ENCODE measurements around the gene MCC. TPM values are rescaled to one million over a fixed set of nuclear protein-coding genes. Genes with fewer than 3 reads are reported as not detected.

MCC gene
- polyA plus RNA-seq, 2 of the 4 experiments (the other 2 are of a cell fraction): 0.09 to 0.10 TPM

GRCh38 chr5:113150821-113151220, 337.4 kb downstream of the MCC start:
- ATAC-seq (no peak), DNase-seq (ENCODE audit: low read depth in 1 of 2, low spot score in 1 of 2) (no peak), FAIRE-seq (no peak)
- no peak overlapping the region for H3K4me3 ChIP-seq
- H3K27ac ChIP-seq: no peak overlapping the region
- ChIA-PET CTCF (no interaction called here), POLR2A (no interaction called here)
- H3K4me2 ChIP-seq: no peak overlapping the region
- H3K4me1 ChIP-seq: no peaks in the 10 kb centered on the region
- 79% methylated on average over 7 of the region's 7 CpGs for WGBS (ENCODE audit: missing lambda C conversion rate)
- no peaks in the 10 kb centered on the region for H3K9me3 ChIP-seq
- TF ChIP-seq MAFK (IDR thresholded peaks at IDR 0.05; ENCODE audit: partially characterized antibody): peak; percentile 25
- no peak for TF ChIP-seq RFX5 (IDR thresholded peaks at IDR 0.05)

DNA sequence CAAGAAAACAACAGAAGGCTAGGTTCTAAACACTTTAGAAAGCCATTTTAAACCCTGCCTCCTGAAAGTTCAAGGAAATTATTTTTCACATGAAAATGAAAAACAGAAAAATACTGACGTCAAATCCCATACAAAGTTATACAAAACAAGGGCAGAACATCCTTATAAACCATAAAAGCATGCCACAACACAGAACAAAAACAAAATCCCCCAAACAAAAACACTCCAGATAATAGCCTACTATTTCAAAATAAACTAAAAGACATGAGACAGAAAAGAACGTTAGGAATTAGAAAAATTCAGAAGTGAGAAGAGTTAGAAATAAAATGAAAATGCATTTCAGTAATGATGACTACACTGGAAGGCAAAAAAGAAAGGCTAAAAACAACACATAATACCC, 338.0 kb downstream of the MCC start:
- POLR2A ChIA-PET: no interaction called here
- DNase-seq (ENCODE audit: low read depth in 1 of 2, low spot score in 1 of 2) (no peak), FAIRE-seq (no peak), ATAC-seq (no peak)
- no peaks in the 10 kb centered on the region for H3K9me3 ChIP-seq
- H3K4me3 ChIP-seq: no peak overlapping the region
- CTCF ChIA-PET: no interaction called here
- H3K4me2 ChIP-seq: no peak overlapping the region
- WGBS (ENCODE audit: missing lambda C conversion rate): 15% methylated on average over 2 of the region's 2 CpGs
- no peak overlapping the region for H3K27ac ChIP-seq
- TF ChIP-seq HMGXB4 (CRISPR knock-in tag; IDR thresholded peaks at IDR 0.05; ENCODE audit: borderline replicate concordance) (no peak), ZFP36 (IDR thresholded peaks at IDR 0.05; ENCODE audit: borderline replicate concordance, partially characterized antibody) (no peak), RAD21 (conservative IDR thresholded peaks at IDR 0.05 in 1 of 2, IDR thresholded peaks at IDR 0.05 in 1 of 2) (no peak), SREBF2 (IDR thresholded peaks at IDR 0.05) (no peak)
- H3K4me1 ChIP-seq: no peaks in the 10 kb centered on the region

GRCh38 chr5:113147537-113147936, 340.7 kb downstream of the MCC start:
- ATAC-seq: no peak
- 39% methylated on average over 7 of the region's 7 CpGs for WGBS (ENCODE audit: missing lambda C conversion rate)
- Histone ChIP-seq H3K9me3 (no peaks in the 10 kb centered on the region), H3K4me1 (no peaks in the 10 kb centered on the region), H3K27ac (no peak overlapping the region), H3K4me2 (no peak overlapping the region), H3K4me3 (no peak overlapping the region)
- ChIA-PET CTCF (no interaction called here), POLR2A (no interaction called here)
- no peak for FAIRE-seq
- no peak for DNase-seq (ENCODE audit: low read depth in 1 of 2, low spot score in 1 of 2)
- TF ChIP-seq, protein P1, sequence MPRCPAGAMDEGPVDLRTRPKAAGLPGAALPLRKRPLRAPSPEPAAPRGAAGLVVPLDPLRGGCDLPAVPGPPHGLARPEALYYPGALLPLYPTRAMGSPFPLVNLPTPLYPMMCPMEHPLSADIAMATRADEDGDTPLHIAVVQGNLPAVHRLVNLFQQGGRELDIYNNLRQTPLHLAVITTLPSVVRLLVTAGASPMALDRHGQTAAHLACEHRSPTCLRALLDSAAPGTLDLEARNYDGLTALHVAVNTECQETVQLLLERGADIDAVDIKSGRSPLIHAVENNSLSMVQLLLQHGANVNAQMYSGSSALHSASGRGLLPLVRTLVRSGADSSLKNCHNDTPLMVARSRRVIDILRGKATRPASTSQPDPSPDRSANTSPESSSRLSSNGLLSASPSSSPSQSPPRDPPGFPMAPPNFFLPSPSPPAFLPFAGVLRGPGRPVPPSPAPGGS (IDR thresholded peaks at IDR 0.05): no peak
- TF ChIP-seq MYC (IDR thresholded peaks at IDR 0.05; ENCODE audit: borderline replicate concordance, low read length): no peak
- no peak for TF ChIP-seq CHD2 (IDR thresholded peaks at IDR 0.05; ENCODE audit: low read length, partially characterized antibody)
- TF ChIP-seq TFCP2L1 (CRISPR knock-in tag; IDR thresholded peaks at IDR 0.05): no peak

DNA sequence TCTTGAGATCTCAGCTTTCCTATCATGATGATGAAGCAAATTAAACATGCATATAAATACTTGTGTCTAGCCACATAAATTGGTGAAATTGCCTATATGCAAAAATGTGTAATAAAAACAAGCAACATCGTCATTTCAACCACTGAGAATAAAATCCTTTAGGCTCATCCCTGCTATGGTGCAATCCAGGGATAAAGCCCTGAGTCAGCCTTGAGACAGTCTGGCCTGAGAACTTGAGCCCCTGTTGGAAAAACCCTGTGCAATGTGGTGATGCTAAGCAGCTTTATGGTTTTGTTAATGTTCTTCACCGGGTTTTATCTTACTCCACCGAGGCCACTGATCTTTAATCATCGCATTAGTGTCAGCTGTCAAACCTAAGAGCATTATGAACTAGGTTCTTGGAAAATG, 341.1 kb downstream of the MCC start:
- no peak overlapping the region for H3K27ac ChIP-seq
- no peak overlapping the region for H3K4me3 ChIP-seq
- H3K4me1 ChIP-seq: no peaks in the 10 kb centered on the region
- TF ChIP-seq MAZ (IDR thresholded peaks at IDR 0.05; ENCODE audit: borderline replicate concordance, low read depth, low read length) (no peak), TP53 (CRISPR knock-in tag; IDR thresholded peaks at IDR 0.05) (no peak), POLR2A (IDR thresholded peaks at IDR 0.05; ENCODE audit: low read length) (no peak)
- TF ChIP-seq, protein P2, sequence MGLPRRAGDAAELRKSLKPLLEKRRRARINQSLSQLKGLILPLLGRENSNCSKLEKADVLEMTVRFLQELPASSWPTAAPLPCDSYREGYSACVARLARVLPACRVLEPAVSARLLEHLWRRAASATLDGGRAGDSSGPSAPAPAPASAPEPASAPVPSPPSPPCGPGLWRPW (IDR thresholded peaks at IDR 0.05): no peak
- POLR2A ChIA-PET: no interaction called here
- FAIRE-seq: no peak
- no peak for ATAC-seq
- DNase-seq (ENCODE audit: low read depth in 1 of 2, low spot score in 1 of 2): no peak
- no peaks in the 10 kb centered on the region for H3K9me3 ChIP-seq
- 29% methylated on average over 4 of the region's 4 CpGs for WGBS (ENCODE audit: missing lambda C conversion rate)
- CTCF ChIA-PET: interaction anchor here (1.2 kb wide), 1 partner anchor 21 kb away, joined by 3 read pairs; no protein-coding TSS in a partner anchor
- no peak overlapping the region for H3K4me2 ChIP-seq

Measured in A549 (cell line).